ENCODE data around the gene SERTAD3.
"Not testable (repeated sequence)": the region's sequence is repeated elsewhere in the genome, so short reads cannot be mapped to it uniquely, and the experiment has no call there.

Gene SERTAD3

GRCh38 chr19:40457953-40458596, 13.9 kb upstream of the SERTAD3 start:
- no peak for DNase-seq (ENCODE audit: low spot score)

GRCh38 chr19:40457048-40457447, 12.9 kb upstream of the SERTAD3 start:
- DNase-seq (ENCODE audit: low spot score), result no peak

- not testable (repeated sequence) for DNase-seq (ENCODE audit: low spot score)
Measured at GRCh38 chr19:40453943-40454342, 9.8 kb upstream of the SERTAD3 start.

GRCh38 chr19:40453151-40453735, 9.1 kb upstream of the SERTAD3 start:
- DNase-seq (ENCODE audit: low spot score), result no peak

GRCh38 chr19:40452016-40452415, 7.9 kb upstream of the SERTAD3 start:
- no peak for DNase-seq (ENCODE audit: low spot score)

GRCh38 chr19:40450664-40451063, 6.5 kb upstream of the SERTAD3 start:
- DNase-seq (ENCODE audit: low spot score), result no peak

- no peak for DNase-seq (ENCODE audit: low spot score)
Measured at GRCh38 chr19:40449506-40449905, 5.4 kb upstream of the SERTAD3 start.

GRCh38 chr19:40446263-40446784, 2.2 kb upstream of the SERTAD3 start:
- no peak for DNase-seq (ENCODE audit: low spot score)

GRCh38 chr19:40445780-40446262, 1.7 kb upstream of the SERTAD3 start:
- DNase-seq (ENCODE audit: low spot score), result peak; percentile 49

GRCh38 chr19:40444825-40445312, 734 bp upstream of the SERTAD3 start:
- no peak for DNase-seq (ENCODE audit: low spot score)

GRCh38 chr19:40443131-40443999, 770 bp downstream of the SERTAD3 start:
- DNase-seq (ENCODE audit: low spot score), result peak; percentile 98

GRCh38 chr19:40442328-40443130, 1.6 kb downstream of the SERTAD3 start:
- no peak for DNase-seq (ENCODE audit: low spot score)

GRCh38 chr19:40441719-40442253, 2.3 kb downstream of the SERTAD3 start:
- DNase-seq (ENCODE audit: low spot score), result no peak

- no peak for DNase-seq (ENCODE audit: low spot score)
Measured at GRCh38 chr19:40438284-40438683, 5.9 kb downstream of the SERTAD3 start.

GRCh38 chr19:40433391-40434216, 10.5 kb downstream of the SERTAD3 start:
- peak; percentile 82 for DNase-seq (ENCODE audit: low spot score)

GRCh38 chr19:40432760-40433159, 11.4 kb downstream of the SERTAD3 start:
- not testable (repeated sequence) for DNase-seq (ENCODE audit: low spot score)

- no peak for DNase-seq (ENCODE audit: low spot score)
Measured at GRCh38 chr19:40431698-40432097, 12.4 kb downstream of the SERTAD3 start.

GRCh38 chr19:40430242-40430641, 13.9 kb downstream of the SERTAD3 start:
- DNase-seq (ENCODE audit: low spot score), result not testable (repeated sequence)

- DNase-seq (ENCODE audit: low spot score), result not testable (repeated sequence)
Measured at GRCh38 chr19:40428197-40428596, 15.9 kb downstream of the SERTAD3 start.
